RWPE1 (cell line): ENCODE data around the gene JDP2.
"Not testable (repeated sequence)": the region's sequence is repeated elsewhere in the genome, so short reads cannot be mapped to it uniquely, and the experiment has no call there.

Source experiments
- CTCF ChIA-PET: fragments of 350-600 bp; sonication (Branson Sonifier 250); formaldehyde crosslinking; extraction: SDS; loops from one replicate; lab custom pipeline; 2021; lab: Yijun Ruan, JAX
- POLR2A ChIA-PET: fragments of 400-600 bp; formaldehyde crosslinking; extraction: SDS; loops from one replicate; lab custom pipeline; 2020; ENCODE audit warnings: antibody characterized with exemption; ENCODE audit not compliant: low non-redundant PET; lab: Yijun Ruan, JAX
- DNase-seq: peaks from one replicate; pipeline ENCODE4 v3.0.0; 2012; ENCODE audit warnings: low spot score
- H3K27ac ChIP-seq: fragments of 450-650 bp; 2 replicates; pipeline ENCODE4 v1.5.1; 2017
- CTCF ChIP-seq: fragments of 450-650 bp; conservative IDR thresholded peaks from 2 replicates; pipeline ENCODE4 v1.5.1; 2017; ENCODE audit warnings: low read depth, mild to moderate bottlenecking

JDP2 gene

GRCh38 chr14:75469164-75469563 lies 41.3 kb downstream of the JDP2 start:
- no peak overlapping the region for H3K27ac ChIP-seq
- no peak for TF ChIP-seq CTCF
- ChIA-PET CTCF (no interaction called here), POLR2A (no interaction called here)
- DNase-seq, result no peak

GRCh38 chr14:75469606-75470237 lies 41.9 kb downstream of the JDP2 start:
- TF ChIP-seq CTCF, result no peak
- no peak for DNase-seq
- ChIA-PET POLR2A (no interaction called here), CTCF (no interaction called here)
- H3K27ac ChIP-seq, result no peak overlapping the region

- POLR2A ChIA-PET, result no interaction called here
- CTCF ChIA-PET, result no interaction called here
- no peak overlapping the region for H3K27ac ChIP-seq
- DNase-seq, result no peak
- TF ChIP-seq CTCF, result no peak
Observed at GRCh38 chr14:75470238-75470797, 42.5 kb downstream of the JDP2 start.

- CTCF ChIA-PET, result no interaction called here
- POLR2A ChIA-PET, result no interaction called here
- no peak overlapping the region for H3K27ac ChIP-seq
Observed at GRCh38 chr14:75471059-75471458, 43.2 kb downstream of the JDP2 start.

GRCh38 chr14:75474127-75474526 lies 46.3 kb downstream of the JDP2 start:
- CTCF ChIA-PET, DNase-seq, H3K27ac ChIP-seq, POLR2A ChIA-PET: not testable (repeated sequence)

More at GRCh38 chr14:75471059-75471458, 43.2 kb downstream of the JDP2 start:
- DNase-seq, result no peak
- no peak for TF ChIP-seq CTCF

GRCh38 chr14:75476274-75476995 lies 48.6 kb downstream of the JDP2 start:
- DNase-seq, result no peak
- no peak overlapping the region for H3K27ac ChIP-seq
- no peak for TF ChIP-seq CTCF
- ChIA-PET POLR2A (interaction anchor here (0.7 kb wide), 1 partner anchor 11 kb away, joined by 6 read pairs; no protein-coding TSS in a partner anchor), CTCF (interaction anchor here (0.6 to 1.7 kb wide), 3 partner anchors 12 to 1062 kb away, joined by 3 to 4 read pairs (median 4); no protein-coding TSS in a partner anchor)
